ENCODE results near the gene NR2F1-AS1. TPM values are rescaled to one million over a fixed set of nuclear protein-coding genes. Genes with fewer than 3 reads are reported as not detected.

Gene NR2F1-AS1
- total RNA-seq (10 to 100 TPM; 15.6 to 20.6 TPM), polyA plus RNA-seq (ENCODE audit: insufficient read depth, low read depth, low replicate concordance) (24.8 TPM)
- long read RNA-seq, donor 1, partial matches to known transcripts, result 28 of 52 reads
- long read RNA-seq, donor 1, other reads (novel, unspliced or antisense), result 24 of 52 reads
- long read RNA-seq, donor 2, partial matches to known transcripts, result 9 of 19 reads
- long read RNA-seq, donor 2, other reads (novel, unspliced or antisense), result 10 of 19 reads

DNA sequence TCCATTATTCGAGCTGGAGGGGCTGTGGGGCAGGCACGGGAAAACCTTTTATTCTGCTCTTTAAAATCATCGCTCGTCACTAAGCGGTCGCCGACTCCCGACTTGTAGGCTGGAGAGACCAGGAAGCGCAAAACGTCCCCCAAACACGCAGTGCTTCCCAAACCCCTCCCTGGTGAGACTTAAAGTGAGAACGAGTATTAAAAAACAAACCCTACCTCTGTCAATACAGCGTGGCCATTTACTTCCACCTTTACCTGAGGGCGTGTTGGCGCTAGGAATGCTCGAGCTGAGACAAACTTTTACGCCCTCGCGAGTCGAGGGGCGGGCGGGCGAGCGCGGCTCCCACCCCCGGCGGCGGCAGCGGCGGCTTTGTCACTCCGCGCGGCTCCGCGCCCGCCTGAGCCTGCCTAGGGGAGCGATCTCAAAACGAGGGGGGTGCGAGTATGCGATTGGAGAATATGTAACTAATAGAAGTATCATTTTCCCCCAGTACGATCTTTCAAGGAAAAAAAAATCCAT lies at the start of gene NR2F1-AS1:
NR2F1-AS1 (minus strand) TSS at position 293 of the 519 bp plus-strand sequence.
- peak within 1 kb of the TSS; percentile 63 to 72 for H3K4me3 ChIP-seq
- peak within 1 kb of the TSS; percentile 72 to 77 for H3K27ac ChIP-seq
- no peaks in the 10 kb centered on the region for H3K9me3 ChIP-seq
- no peak for TF ChIP-seq POLR2A (IDR thresholded peaks at IDR 0.05)
- TF ChIP-seq, protein P1, sequence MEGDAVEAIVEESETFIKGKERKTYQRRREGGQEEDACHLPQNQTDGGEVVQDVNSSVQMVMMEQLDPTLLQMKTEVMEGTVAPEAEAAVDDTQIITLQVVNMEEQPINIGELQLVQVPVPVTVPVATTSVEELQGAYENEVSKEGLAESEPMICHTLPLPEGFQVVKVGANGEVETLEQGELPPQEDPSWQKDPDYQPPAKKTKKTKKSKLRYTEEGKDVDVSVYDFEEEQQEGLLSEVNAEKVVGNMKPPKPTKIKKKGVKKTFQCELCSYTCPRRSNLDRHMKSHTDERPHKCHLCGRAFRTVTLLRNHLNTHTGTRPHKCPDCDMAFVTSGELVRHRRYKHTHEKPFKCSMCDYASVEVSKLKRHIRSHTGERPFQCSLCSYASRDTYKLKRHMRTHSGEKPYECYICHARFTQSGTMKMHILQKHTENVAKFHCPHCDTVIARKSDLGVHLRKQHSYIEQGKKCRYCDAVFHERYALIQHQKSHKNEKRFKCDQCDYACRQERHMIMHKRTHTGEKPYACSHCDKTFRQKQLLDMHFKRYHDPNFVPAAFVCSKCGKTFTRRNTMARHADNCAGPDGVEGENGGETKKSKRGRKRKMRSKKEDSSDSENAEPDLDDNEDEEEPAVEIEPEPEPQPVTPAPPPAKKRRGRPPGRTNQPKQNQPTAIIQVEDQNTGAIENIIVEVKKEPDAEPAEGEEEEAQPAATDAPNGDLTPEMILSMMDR (IDR thresholded peaks at IDR 0.05), result no peak
- peaks cover 10% of the 10 kb centered on the region for H3K4me1 ChIP-seq
- no peaks in the 10 kb centered on the region for H3K36me3 ChIP-seq (ENCODE audit: low read depth, missing control alignments)
- DNase-seq, result no peak
- 0% methylated on average over 18 to 41 of the region's 41 CpGs for WGBS, 2 donors
- H3K27me3 ChIP-seq, result no peaks in the 10 kb centered on the region
- intact Hi-C loops (cut with DNase I; ENCODE audit: low total_unique reads), result no loop called here

DNA sequence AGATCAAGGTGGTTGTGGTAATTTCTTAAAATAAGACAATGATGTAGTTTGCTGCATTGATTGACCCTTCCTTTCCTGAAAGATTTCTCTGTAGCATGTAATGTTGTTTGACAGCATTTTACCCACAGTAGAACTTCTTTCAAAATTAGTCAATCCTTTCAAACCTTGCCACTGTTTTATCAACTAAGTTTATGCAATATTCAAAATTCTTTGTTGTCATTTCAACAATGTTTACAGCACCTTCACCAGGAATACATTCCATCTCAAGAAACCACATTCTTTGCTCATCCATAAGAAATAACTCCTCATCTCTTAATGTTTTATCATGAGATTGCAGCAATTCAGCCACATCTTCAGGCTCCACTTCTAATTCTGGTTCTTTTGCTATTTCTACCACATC lies 45.8 kb upstream of the NR2F1-AS1 start:
- H3K4me3 ChIP-seq, result no peak overlapping the region
- no peak for DNase-seq
- TF ChIP-seq, protein P1 (IDR thresholded peaks at IDR 0.05), result no peak
- TF ChIP-seq POLR2A (IDR thresholded peaks at IDR 0.05), result no peak
- no peaks in the 10 kb centered on the region for H3K9me3 ChIP-seq
- H3K27me3 ChIP-seq, result no peaks in the 10 kb centered on the region
- no peak overlapping the region for H3K27ac ChIP-seq
- intact Hi-C loops (cut with DNase I; ENCODE audit: low total_unique reads), result no loop called here
- no peaks in the 10 kb centered on the region for H3K4me1 ChIP-seq
- H3K36me3 ChIP-seq (ENCODE audit: low read depth, missing control alignments), result no peaks in the 10 kb centered on the region

GRCh38 chr5:93623153-93623552 lies 42.1 kb upstream of the NR2F1-AS1 start:
- intact Hi-C loops (cut with DNase I; ENCODE audit: low total_unique reads), result no loop called here
- Histone ChIP-seq H3K27ac (no peak overlapping the region), H3K4me3 (no peak overlapping the region), H3K9me3 (no peaks in the 10 kb centered on the region), H3K27me3 (no peaks in the 10 kb centered on the region), H3K4me1 (no peaks in the 10 kb centered on the region), H3K36me3 (ENCODE audit: low read depth, missing control alignments) (no peaks in the 10 kb centered on the region)
- no peak for TF ChIP-seq POLR2A (IDR thresholded peaks at IDR 0.05)
- TF ChIP-seq, protein P1 (IDR thresholded peaks at IDR 0.05), result no peak
- no peak for DNase-seq
- 68 to 69% methylated on average over 4 of the region's 4 CpGs for WGBS, 2 donors

- H3K27ac ChIP-seq, result peak overlapping the region in 1 of 2 donors; percentile 80
- WGBS, 2 donors, result 36 to 50% methylated on average over 4 of the region's 4 CpGs
- H3K4me1 ChIP-seq, result no peaks in the 10 kb centered on the region
- H3K4me3 ChIP-seq, result peak overlapping the region in 1 of 2 donors; percentile 68
- intact Hi-C loops (cut with DNase I; ENCODE audit: low total_unique reads), result no loop called here
- no peaks in the 10 kb centered on the region for H3K36me3 ChIP-seq (ENCODE audit: low read depth, missing control alignments)
- H3K27me3 ChIP-seq, result no peaks in the 10 kb centered on the region
- no peak for DNase-seq
- no peak for TF ChIP-seq POLR2A (IDR thresholded peaks at IDR 0.05)
- TF ChIP-seq, protein P1 (IDR thresholded peaks at IDR 0.05), result no peak
- H3K9me3 ChIP-seq, result no peaks in the 10 kb centered on the region
Observed at GRCh38 chr5:93622240-93622885, 41.3 kb upstream of the NR2F1-AS1 start.
